ENCODE results near the gene VPS37C. TPM values are rescaled to one million over a fixed set of nuclear protein-coding genes. Genes with fewer than 3 reads are reported as not detected.

VPS37C gene
- total and polyA plus RNA-seq, 2 experiments from 2014 or later = 20.8 to 22.0 TPM

DNA sequence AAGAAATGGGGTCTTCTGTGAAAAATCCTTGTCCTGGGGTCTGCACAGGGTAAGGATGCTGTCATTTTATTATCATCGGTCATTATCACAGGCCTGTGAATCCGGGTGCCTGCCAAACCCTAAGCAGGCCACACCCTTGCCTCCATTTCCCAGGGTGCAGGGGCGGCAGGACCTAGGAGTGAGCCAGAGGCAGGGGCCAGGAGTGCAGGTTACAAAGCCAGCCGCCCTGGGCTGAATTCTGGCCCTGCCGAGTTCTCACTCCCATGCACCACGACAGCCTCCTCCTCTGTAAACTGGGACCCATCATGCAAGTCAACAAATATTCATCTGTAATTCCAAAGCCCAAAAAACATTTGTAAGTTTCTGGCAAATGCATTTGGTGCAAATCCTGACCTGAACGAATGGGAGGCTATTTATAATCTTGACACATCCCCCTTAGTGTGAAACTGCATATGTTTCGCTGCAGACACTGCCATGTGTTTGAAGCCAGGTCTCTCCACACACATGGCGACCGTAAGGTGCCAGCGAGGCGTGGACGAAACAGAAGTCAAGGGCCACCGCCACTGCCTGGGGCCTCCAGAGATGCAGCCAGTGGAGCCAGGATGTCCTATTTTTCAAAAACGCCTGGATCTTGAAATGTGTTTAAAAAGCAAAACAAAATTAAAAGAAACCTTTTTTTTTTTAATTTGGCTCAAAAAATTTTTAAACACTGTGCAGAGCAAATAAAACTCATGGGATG is 52.2 kb downstream of the VPS37C start:
- H3K27ac ChIP-seq = no peak overlapping the region
- TF ChIP-seq, protein P1, sequence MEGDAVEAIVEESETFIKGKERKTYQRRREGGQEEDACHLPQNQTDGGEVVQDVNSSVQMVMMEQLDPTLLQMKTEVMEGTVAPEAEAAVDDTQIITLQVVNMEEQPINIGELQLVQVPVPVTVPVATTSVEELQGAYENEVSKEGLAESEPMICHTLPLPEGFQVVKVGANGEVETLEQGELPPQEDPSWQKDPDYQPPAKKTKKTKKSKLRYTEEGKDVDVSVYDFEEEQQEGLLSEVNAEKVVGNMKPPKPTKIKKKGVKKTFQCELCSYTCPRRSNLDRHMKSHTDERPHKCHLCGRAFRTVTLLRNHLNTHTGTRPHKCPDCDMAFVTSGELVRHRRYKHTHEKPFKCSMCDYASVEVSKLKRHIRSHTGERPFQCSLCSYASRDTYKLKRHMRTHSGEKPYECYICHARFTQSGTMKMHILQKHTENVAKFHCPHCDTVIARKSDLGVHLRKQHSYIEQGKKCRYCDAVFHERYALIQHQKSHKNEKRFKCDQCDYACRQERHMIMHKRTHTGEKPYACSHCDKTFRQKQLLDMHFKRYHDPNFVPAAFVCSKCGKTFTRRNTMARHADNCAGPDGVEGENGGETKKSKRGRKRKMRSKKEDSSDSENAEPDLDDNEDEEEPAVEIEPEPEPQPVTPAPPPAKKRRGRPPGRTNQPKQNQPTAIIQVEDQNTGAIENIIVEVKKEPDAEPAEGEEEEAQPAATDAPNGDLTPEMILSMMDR (IDR thresholded peaks at IDR 0.05; ENCODE audit: low read depth, low read length) = no peak
- no peak overlapping the region for H3K4me3 ChIP-seq
- no peaks in the 10 kb centered on the region for H3K4me1 ChIP-seq (ENCODE audit: low read depth)
- no peaks in the 10 kb centered on the region for H3K27me3 ChIP-seq
- H3K36me3 ChIP-seq = no peaks in the 10 kb centered on the region
- H3K9me3 ChIP-seq (ENCODE audit: low read depth) = no peaks in the 10 kb centered on the region
- DNase-seq (ENCODE audit: low read depth in 1 of 2, low spot score in 1 of 2) = no peak

DNA sequence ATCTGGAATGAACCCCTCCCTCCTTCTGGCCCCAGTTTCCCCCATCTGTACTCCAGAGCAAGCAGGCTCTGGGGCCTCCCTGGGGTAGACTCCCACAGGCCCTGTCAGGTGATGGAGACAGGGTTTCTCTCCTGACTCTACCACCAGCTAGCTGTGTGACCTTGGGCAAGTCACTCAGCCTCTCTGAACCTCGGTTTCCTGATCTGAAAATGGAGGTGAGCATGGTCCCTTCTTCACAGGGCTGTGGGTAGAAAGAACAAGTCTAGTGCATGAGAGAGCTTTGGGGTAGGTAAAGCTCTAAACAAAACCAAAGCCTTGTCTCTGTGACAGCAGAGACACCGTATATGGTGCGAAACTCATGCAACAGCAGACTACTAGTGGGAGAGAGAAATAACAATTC is 53.3 kb downstream of the VPS37C start:
- no peaks in the 10 kb centered on the region for H3K36me3 ChIP-seq
- TF ChIP-seq, protein P1 (IDR thresholded peaks at IDR 0.05; ENCODE audit: low read depth, low read length) = no peak
- DNase-seq (ENCODE audit: low read depth in 1 of 2, low spot score in 1 of 2) = no peak
- H3K27ac ChIP-seq = no peak overlapping the region
- no peak overlapping the region for H3K4me3 ChIP-seq
- H3K27me3 ChIP-seq = no peaks in the 10 kb centered on the region
- no peaks in the 10 kb centered on the region for H3K4me1 ChIP-seq (ENCODE audit: low read depth)
- H3K9me3 ChIP-seq (ENCODE audit: low read depth) = no peaks in the 10 kb centered on the region

DNA sequence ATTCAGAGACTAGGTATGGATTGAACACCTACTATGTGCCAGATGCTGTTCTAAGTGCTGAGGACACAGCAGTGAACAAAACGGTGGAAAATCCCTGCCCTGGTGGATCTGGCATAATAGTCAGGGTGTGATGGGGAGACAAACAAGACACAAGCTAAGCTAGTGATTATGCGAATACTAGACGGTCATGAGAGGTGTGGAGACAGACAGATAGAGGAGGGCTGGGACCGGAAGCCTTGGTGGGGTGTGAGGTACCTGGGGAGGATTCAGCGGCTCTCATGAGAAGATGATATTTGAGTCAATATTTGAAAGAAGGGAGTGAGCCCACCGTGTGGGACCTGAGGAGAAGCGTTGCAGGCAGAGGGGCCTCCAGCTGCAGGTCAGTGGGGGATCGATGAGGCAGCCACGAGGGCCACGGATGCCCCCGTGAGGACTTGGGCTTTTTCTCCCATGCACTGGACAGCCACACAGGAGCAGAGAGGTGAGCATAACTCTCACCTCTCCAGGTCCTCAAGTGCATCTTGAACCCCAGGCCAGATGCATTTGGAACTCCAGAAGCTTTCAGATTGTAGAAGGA is 54.2 kb downstream of the VPS37C start:
- H3K27me3 ChIP-seq = no peaks in the 10 kb centered on the region

DNA sequence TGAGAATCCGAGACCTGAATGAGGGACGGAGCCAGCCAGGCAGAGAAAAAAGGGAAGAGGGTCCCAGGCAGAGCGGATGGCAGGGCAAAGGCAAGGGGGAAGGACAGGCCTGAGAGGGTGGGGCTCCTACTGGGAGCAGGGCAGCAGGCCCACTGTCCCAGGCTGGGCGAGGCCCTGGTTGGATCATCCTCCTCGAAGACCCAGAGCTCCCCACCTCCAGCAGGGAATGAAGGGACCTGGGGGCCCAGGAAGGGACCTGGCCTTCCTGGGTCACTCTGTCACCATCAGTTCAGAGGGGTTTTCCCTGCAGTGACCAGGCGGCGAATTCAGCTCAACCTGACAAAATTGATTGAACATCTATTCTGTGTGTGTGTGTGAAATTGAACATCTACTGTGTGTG is 54.9 kb downstream of the VPS37C start:
- DNase-seq (ENCODE audit: low read depth in 1 of 2, low spot score in 1 of 2) = no peak
- H3K9me3 ChIP-seq (ENCODE audit: low read depth) = no peaks in the 10 kb centered on the region
- TF ChIP-seq, protein P1 (IDR thresholded peaks at IDR 0.05; ENCODE audit: low read depth, low read length) = no peak
- no peak overlapping the region for H3K4me3 ChIP-seq
- no peaks in the 10 kb centered on the region for H3K27me3 ChIP-seq
- H3K4me1 ChIP-seq (ENCODE audit: low read depth) = no peaks in the 10 kb centered on the region
- no peak overlapping the region for H3K27ac ChIP-seq
- H3K36me3 ChIP-seq = no peaks in the 10 kb centered on the region

More for the DNA sequence above, 54.2 kb downstream of the VPS37C start:
- Histone ChIP-seq H3K4me1 (ENCODE audit: low read depth) (no peaks in the 10 kb centered on the region), H3K4me3 (no peak overlapping the region), H3K27ac (no peak overlapping the region), H3K36me3 (no peaks in the 10 kb centered on the region), H3K9me3 (ENCODE audit: low read depth) (no peaks in the 10 kb centered on the region)
- no peak for DNase-seq (ENCODE audit: low read depth in 1 of 2, low spot score in 1 of 2)
- TF ChIP-seq, protein P1 (IDR thresholded peaks at IDR 0.05; ENCODE audit: low read depth, low read length) = no peak

DNA sequence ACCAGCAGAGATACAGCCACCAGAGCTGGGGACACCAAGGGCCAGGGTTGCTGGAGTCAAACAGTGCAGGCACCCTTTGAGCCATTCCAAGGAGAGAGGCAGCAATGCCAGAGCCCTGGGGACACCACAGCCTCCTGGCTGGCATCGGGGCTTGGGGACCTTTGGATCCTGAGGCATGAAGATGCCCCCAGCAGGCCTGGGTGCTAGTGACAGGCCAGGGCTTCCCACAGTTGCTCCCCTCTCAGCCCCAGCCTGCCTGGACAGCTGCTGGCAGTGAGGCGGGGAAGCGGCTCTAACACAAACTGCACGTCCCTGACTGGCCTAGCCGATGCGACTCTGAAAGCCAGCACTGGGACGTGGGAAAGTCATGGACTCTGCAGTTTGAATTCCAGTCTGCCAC is 56.3 kb downstream of the VPS37C start:
- no peaks in the 10 kb centered on the region for H3K9me3 ChIP-seq (ENCODE audit: low read depth)
- no peak for DNase-seq (ENCODE audit: low read depth in 1 of 2, low spot score in 1 of 2)
- TF ChIP-seq, protein P1 (IDR thresholded peaks at IDR 0.05; ENCODE audit: low read depth, low read length) = no peak
- H3K4me1 ChIP-seq (ENCODE audit: low read depth) = no peaks in the 10 kb centered on the region
- H3K27me3 ChIP-seq = no peaks in the 10 kb centered on the region
- no peaks in the 10 kb centered on the region for H3K36me3 ChIP-seq
- H3K4me3 ChIP-seq = no peak overlapping the region
- H3K27ac ChIP-seq = no peak overlapping the region

Data from cardiac muscle cell (in vitro differentiated cells and primary cell).